CD4-positive, alpha-beta T cell treated with Interleukin-17A for 1 hour (primary cell): ENCODE results near the gene ZFP90.
"Not testable (repeated sequence)": the region's sequence is repeated elsewhere in the genome, so short reads cannot be mapped to it uniquely, and the experiment has no call there.

Experiments used
- DNase-seq: peaks from one replicate; pipeline ENCODE4 v3.0.0-alpha.2; 2020

Gene ZFP90

GRCh38 chr16:68538880-68539701 lies at the start of gene ZFP90:
Gene ZFP90 (plus strand): TSS chr16:68539291. CDS start chr16:68539793, 502 bp downstream.
- DNase-seq: peak; percentile 85

GRCh38 chr16:68490358-68490757 lies 48.7 kb upstream of the ZFP90 start:
- DNase-seq: no peak

- DNase-seq: no peak
These were observed 48.1 kb upstream of the ZFP90 start for GRCh38 chr16:68490829-68491575.

- DNase-seq: no peak
These were observed 47.5 kb upstream of the ZFP90 start for GRCh38 chr16:68491576-68491950.

GRCh38 chr16:68492151-68492542 lies 46.9 kb upstream of the ZFP90 start:
- no peak for DNase-seq

- no peak for DNase-seq
These were observed 46.3 kb upstream of the ZFP90 start for GRCh38 chr16:68492543-68493411.

- no peak for DNase-seq
These were observed 45.5 kb upstream of the ZFP90 start for GRCh38 chr16:68493412-68494070.

- DNase-seq: not testable (repeated sequence)
These were observed 44.8 kb upstream of the ZFP90 start for GRCh38 chr16:68494261-68494660.

GRCh38 chr16:68496689-68497088 lies 42.4 kb upstream of the ZFP90 start:
- DNase-seq: no peak

GRCh38 chr16:68499006-68499405 lies 40.1 kb upstream of the ZFP90 start:
- no peak for DNase-seq

GRCh38 chr16:68503334-68503733 lies 35.8 kb upstream of the ZFP90 start:
- no peak for DNase-seq

GRCh38 chr16:68504066-68504465 lies 35.0 kb upstream of the ZFP90 start:
- DNase-seq: no peak

- DNase-seq: no peak
These were observed 32.6 kb upstream of the ZFP90 start for GRCh38 chr16:68506331-68507053.

GRCh38 chr16:68508013-68508412 lies 31.1 kb upstream of the ZFP90 start:
- no peak for DNase-seq

GRCh38 chr16:68508641-68509240 lies 30.4 kb upstream of the ZFP90 start:
- DNase-seq: no peak

- DNase-seq: no peak
These were observed 29.7 kb upstream of the ZFP90 start for GRCh38 chr16:68509381-68509780.

GRCh38 chr16:68510775-68511174 lies 28.3 kb upstream of the ZFP90 start:
- no peak for DNase-seq

GRCh38 chr16:68512183-68512582 lies 26.9 kb upstream of the ZFP90 start:
- DNase-seq: no peak

- DNase-seq: no peak
These were observed 26.3 kb upstream of the ZFP90 start for GRCh38 chr16:68512742-68513141.

GRCh38 chr16:68514511-68514910 lies 24.6 kb upstream of the ZFP90 start:
- DNase-seq: no peak

- no peak for DNase-seq
These were observed 21.4 kb upstream of the ZFP90 start for GRCh38 chr16:68517606-68518166.
